ENCODE measurements around the gene FOXP1.

GRCh38 chr3:71168121-71168721 is 415.3 kb downstream of the FOXP1 start:
- TF ChIP-seq, protein P1, sequence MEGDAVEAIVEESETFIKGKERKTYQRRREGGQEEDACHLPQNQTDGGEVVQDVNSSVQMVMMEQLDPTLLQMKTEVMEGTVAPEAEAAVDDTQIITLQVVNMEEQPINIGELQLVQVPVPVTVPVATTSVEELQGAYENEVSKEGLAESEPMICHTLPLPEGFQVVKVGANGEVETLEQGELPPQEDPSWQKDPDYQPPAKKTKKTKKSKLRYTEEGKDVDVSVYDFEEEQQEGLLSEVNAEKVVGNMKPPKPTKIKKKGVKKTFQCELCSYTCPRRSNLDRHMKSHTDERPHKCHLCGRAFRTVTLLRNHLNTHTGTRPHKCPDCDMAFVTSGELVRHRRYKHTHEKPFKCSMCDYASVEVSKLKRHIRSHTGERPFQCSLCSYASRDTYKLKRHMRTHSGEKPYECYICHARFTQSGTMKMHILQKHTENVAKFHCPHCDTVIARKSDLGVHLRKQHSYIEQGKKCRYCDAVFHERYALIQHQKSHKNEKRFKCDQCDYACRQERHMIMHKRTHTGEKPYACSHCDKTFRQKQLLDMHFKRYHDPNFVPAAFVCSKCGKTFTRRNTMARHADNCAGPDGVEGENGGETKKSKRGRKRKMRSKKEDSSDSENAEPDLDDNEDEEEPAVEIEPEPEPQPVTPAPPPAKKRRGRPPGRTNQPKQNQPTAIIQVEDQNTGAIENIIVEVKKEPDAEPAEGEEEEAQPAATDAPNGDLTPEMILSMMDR (IDR thresholded peaks at IDR 0.05; ENCODE audit: insufficient read depth, low read depth, low read length), result no peak
- TF ChIP-seq EZH2 (IDR thresholded peaks at IDR 0.05; ENCODE audit: insufficient read depth, low read length), result no peak

Measured in astrocyte (in vitro differentiated cells and primary cell).